ENCODE measurements around the gene RFPL4AL1.
A peak's percentile ranks its signal among the peaks of the same experiment; 100 is the strongest.
"Not testable (repeated sequence)": the region's sequence is repeated elsewhere in the genome, so short reads cannot be mapped to it uniquely, and the experiment has no call there.

The RFPL4AL1 gene

DNA sequence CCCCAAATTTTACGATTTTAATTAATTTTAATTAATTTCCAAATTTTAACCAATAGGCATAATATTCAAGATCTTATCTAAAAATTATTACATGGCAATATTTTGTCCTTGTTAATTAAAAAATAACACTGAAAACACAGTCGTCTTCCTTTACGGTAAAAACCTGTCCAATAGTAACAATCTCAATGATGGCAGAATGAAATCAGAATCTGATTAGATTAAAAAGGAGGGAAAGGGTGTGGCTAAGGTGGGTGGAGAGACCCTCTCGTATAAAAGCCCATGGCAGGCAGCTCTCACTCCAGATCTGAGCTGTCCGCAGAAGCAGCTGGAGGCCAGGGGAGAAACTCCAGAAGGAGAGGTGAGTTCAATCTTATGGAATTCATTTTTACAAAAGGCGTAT lies at the start of gene RFPL4AL1:
TSS of gene RFPL4AL1 (plus strand) at position 301 of the 400 bp plus-strand sequence. CDS start 2,687 bp downstream, outside the sequence.
- DNase-seq = not testable (repeated sequence)

DNA sequence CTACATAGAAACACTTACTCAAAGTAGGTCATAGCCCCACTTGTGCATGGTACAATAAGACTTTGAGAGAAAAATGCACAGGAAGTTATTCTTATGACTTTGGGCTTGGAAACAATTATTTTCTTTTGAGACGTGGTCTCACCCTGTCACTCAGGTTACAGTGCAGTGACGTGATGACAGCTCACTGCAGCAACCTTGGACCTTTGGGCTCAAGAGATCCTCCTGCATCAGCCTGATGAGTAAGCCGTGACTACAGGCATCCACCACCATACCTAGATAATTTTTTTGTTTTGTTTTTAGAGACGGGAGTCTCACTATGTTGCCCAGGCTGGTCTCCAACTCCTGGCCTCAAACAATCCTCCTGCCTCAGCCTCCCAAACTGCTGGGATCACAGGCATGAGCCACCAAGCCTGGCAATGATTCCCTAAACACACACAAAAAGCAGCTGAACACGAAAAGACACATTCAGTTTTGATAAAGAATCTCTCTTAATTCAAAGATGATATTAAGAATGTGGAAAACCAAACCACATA lies 48.6 kb upstream of the RFPL4AL1 start:
- no peak for DNase-seq

DNA sequence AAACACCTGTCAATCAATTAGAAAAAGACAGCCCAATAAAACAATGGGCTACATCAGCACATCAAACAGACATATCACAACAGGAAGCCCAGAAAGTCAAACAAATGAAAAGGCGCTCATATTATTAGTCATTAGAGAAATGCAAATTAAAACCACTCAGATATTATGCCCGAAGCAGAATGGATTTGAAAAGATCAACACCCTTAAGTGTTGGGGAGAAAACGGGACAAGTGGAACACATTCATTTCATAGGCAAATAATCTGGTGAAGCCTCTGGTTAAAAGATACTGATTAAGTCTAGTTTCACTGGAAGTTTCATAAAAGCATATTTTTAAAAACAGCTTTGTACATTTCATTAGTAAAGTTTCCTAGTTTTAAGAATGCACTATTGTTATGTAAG lies 48.1 kb upstream of the RFPL4AL1 start:
- DNase-seq = no peak

DNA sequence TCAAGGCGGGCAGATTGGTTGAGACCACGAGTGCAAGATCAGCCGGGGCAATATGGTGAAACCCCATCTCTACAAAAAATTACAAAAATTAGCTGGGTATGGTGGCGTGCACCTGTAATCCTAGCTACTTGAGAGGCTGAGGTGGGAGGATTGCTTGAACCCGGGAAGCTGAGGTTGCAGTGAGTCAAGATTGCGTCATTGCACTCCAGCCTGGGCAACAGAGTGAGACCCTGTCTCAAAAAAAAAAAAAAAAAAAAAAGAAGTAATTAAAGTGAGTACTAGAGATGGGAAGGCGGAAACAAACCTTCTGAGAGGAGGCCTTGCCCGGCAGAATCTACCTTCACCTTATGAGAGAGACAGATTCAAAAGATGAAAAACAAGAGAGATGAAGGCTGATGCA lies 45.4 kb upstream of the RFPL4AL1 start:
- DNase-seq = no peak

DNA sequence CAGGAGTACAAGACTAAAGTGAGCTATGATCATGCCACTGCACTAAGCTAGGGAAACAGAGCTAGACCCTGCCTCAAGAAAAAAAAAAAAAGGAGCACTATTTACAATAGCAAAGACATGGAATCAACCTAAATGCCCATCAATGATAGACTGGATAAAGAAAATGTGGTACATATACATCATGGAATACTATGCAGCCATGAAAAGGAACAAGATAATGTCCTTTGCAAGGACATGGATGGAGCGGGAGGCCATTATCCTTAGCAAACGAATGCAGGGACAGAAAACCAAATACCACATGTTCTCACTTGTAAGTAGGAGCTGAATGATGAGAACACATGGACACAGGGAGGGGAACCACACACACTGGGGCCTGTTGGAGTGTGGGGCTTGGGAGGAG lies 38.5 kb upstream of the RFPL4AL1 start:
- not testable (repeated sequence) for DNase-seq

DNA sequence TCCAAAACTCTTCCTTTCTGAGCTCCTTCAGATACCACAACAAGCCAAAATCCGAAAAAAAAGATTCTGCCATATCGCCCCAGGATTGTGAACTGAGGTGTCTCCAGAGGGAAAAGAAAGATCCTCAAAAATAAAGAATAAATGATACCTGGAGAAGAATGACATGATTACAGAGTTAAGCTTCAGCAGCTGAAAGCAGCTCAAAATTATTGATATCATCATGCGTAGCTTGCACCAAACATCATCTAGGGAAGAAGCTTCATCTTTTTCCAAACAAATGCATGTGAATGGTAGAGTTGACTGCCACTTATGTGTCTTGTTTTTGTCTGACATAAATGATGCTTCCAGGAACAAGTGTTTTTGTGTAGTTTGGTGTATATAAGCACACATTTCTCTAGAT lies 30.6 kb upstream of the RFPL4AL1 start, which contains the start of gene NLRP9:
TSS of gene NLRP9 (minus strand) at position 101 of the 400 bp plus-strand sequence. CDS start at position 73, 28 bp downstream.
- no peak for DNase-seq

DNA sequence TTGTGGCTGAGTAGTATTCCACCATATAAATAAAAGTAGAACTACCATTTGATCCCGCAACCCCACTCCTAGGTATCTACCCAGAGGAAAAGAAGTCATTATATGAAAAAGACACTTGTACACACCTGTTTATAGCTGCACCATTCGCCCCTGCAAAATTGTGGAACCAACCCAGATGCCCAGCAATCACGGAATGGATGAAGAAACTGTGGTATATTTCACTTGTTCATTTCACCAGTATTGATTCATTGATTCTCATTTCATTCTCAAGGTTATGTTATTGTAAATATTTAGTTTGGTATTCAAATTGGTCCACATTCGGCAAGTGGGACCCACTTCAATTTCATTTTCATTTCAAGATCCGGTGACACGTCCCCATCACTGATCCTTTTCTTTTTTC lies 18.2 kb upstream of the RFPL4AL1 start:
- DNase-seq = no peak

DNA sequence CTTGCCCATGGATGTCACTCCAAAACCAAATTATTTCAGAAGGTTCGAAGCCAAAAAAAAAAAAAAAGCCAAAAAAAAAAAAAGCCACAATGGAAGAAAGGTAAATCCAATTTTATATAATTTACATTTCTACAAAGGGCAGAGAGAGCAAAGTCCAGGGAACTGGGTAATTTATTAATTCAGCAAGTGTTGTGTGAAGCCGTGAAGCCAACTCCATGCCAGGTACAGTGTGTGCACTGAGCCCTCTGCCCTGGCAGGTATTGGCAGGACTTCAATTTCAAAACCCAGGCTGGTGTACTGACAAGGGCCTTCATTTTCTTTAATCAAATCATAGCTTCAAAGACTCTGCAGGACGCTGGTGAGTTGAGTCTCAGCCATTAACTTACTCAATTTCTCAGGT lies 15.5 kb upstream of the RFPL4AL1 start:
- DNase-seq = no peak

DNA sequence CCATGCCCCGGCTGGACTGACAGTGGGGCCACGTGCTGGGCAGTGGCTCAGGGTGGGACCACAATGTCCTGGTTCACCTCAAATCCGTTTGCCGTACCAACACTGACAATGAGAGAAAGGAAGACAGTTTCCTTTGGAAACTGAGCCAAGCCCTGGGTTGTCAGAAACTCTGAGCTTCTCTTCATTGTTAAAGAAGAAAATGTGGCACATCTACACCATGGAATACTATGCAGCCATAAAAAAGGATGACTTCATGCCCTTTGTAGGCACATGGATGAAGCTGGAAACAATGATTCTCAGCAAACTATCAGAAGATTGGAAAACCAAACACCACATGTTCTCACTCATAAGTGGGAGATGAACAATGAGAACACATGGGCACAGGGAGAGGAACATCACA lies 12.1 kb upstream of the RFPL4AL1 start:
- not testable (repeated sequence) for DNase-seq

DNA sequence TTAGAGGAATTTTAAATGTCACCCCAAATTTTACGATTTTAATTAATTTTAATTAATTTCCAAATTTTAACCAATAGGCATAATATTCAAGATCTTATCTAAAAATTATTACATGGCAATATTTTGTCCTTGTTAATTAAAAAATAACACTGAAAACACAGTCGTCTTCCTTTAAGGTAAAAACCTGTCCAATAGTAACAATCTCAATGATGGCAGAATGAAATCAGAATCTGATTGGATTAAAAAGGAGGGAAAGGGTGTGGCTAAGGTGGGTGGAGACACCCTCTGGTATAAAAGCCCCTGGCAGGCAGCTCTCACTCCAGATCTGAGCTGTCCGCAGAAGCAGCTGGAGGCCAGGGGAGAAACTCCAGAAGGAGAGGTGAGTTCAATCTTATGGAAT lies 10.1 kb upstream of the RFPL4AL1 start, which contains the start of gene RFPL4A:
TSS of gene RFPL4A (plus strand) at position 301 of the 400 bp plus-strand sequence. CDS start 2,704 bp downstream, outside the sequence.
- DNase-seq = not testable (repeated sequence)

DNA sequence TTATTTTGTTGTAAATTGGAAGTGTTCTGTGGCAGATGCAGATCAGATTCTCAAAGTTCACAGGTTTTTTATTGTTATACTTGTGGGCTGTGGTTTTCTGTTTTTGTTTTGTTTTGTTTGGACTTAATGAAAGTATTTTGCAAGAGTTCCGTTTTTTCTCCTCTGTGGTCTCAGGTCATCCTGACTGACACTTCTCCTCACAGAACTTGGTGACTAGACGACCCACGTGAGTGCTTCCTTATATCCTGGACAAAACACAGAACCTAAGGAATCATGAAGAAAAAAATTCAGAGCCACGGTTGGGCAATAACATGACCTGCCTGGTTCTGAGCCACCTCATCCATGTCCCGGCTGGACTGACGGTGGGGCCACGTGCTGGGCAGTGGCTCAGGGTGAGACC lies 2.5 kb upstream of the RFPL4AL1 start:
- DNase-seq = peak; percentile 2

DNA sequence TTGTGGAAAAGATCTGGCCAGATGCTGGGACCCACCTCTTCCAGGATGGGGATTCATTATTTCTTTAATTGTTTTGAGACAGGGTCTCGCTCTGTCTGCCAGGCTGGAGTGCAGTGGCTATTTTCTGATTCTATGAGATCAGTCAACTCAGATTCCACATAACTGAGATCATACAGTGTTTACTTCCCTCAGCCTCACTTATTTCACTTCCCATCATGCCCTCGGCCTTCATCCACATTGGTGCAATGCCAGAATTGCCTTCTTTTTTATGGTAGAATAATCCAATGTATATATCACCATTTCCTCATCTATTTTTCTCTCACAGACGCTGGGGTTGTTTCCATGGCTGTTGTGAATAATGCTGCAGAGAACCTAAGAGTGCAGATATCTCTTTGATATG lies 714 bp downstream of the RFPL4AL1 start:
- not testable (repeated sequence) for DNase-seq

DNA sequence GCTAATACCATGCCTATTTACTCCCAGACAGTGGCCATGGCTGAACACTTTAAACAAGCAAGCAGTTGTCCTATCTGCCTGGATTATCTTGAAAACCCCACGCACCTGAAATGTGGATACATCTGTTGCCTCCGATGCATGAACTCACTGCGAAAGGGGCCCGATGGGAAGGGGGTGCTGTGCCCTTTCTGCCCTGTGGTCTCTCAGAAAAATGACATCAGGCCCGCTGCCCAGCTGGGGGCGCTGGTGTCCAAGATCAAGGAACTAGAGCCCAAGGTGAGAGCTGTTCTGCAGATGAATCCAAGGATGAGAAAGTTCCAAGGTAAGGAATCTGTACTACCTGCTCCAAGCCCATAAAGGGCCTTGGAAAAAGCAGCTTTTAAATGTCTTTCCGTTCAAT lies 8.6 kb downstream of the RFPL4AL1 start:
- DNase-seq = no peak

DNA sequence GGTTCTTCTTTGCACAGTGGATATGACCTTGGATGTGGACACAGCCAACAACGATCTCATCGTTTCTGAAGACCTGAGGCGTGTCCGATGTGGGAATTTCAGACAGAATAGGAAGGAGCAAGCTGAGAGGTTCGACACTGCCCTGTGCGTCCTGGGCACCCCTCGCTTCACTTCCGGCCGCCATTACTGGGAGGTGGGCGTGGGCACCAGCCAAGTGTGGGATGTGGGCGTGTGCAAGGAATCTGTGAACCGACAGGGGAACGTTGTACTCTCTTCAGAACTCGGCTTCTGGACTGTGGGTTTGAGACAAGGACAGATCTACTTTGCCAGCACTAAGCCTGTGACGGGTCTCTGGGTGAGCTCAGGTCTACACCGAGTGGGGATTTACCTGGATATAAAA lies 9.4 kb downstream of the RFPL4AL1 start:
- DNase-seq = no peak

DNA sequence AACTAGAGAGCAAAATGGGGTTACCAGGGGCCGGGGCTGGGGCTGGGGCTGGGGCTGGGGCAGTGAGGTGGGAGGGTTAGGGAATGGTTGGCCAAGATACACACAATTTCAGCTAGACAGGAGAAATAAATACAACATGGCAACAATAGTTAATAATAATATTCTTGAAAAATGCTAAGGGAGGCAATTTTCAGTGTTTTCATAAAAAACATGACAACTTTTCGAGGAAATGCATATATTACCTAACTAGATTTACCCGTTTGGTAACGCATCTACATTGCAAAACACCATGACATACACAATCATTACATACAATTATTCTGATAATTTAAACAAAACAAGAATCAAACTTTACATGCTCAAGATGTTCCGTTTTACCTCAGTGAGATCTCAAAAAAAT lies 12.2 kb downstream of the RFPL4AL1 start:
- no peak for DNase-seq

DNA sequence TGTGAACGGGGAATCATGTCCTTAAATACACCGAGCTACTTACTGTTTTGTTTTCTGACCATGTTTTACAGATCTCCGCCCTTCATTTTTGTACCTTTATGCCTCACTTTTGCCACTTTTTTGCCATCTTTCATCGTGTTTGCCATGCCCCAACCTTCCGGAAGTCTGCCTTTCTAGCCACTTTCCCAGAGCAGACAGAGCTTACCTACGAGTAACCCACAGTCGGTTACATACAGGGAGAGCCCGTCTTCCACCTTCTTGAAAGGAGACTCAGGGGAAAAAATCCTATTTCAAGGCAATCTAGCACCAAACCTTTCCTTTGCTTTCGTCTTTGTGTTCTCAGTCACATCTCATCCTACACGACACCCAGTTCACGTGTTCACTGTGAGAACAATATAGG lies 26.1 kb downstream of the RFPL4AL1 start:
- no peak for DNase-seq

DNA sequence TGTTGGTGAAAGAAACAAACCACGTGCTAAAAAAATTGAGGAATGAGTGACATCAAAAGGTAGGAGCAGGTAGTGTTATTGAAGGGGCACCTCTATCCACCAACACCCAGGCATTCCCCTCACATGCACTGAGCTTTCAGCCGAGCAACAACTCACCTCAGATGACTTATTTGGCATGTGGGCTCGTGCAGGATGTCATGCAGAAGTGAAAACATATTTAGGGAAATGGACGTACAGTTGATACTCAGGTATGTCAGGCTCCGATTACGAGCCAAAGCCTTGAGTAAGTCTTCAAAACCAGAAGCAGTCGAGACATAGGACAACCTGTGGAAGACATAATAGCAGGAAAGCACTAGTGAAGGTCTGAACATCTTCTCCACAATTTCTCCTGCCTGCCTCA lies 32.5 kb downstream of the RFPL4AL1 start:
- DNase-seq = no peak

DNA sequence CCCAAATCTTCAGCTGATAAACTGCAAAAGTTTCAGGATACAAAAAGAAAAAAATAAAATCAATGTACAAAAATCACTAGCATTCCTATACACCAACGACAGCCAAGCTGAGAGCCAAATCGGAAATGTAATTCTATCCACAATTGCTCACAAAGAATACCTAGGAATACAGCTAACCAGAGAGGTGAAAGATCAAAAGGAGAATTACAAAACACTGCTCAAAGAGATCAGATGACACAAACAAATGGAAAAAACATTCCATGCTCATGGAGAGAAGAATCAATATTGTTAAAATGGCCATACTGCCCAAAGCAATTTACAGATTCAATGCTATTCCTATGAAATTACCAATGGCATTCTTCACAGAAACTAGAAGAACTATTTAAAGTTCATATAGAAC lies 33.4 kb downstream of the RFPL4AL1 start:
- DNase-seq = no peak

DNA sequence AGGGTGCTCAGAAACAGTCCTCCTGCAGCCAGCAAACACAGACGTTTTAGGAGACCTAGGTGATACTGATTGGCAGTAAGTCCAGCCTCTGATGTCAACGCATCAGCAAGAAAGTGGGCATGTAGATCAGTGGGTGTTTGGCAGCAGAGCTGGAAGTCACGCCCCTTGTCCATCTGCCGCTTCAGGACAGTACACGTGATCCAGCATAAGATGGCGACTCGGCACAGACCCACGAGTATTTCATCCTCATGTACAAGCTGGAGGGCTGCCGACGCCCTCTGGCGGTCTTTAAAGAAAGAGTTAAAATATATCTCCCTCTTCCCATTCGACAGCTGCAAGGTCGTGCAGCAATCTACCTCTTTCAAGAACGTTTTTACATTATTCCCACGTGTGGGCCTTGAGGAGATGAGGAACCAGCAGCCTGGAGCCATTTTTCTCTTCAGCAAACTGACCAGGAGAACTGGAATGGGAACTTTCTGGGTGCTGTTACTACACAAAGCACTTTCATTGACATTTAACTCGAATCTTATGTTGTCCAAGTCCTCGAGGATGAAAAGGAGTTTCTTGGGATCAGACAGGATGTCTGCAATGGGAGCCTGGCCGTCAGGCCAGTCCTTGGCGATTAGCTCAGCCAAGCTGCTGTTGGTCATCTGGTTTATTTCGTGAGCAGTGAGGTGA lies 40.6 kb downstream of the RFPL4AL1 start:
- peak; percentile 66 for DNase-seq

DNA sequence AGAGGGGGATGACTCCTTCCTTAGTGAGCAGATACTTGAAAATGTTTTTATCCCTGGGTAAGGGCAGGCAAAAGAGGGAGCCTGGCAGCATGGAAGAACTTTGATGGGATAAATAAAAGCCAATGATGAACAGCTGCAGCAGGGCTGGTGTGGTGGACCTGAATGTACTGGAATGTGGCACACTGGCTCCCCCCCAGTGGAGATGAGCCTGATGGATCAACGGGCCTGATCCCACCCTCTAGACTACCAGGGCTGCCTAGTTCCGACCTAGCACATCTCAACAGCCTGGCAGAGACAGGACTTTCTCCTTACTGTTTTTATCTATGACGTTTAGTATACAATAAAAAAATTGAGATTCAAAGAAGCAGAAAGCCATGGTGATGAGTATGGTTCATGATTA lies 42.4 kb downstream of the RFPL4AL1 start:
- DNase-seq = no peak

DNA sequence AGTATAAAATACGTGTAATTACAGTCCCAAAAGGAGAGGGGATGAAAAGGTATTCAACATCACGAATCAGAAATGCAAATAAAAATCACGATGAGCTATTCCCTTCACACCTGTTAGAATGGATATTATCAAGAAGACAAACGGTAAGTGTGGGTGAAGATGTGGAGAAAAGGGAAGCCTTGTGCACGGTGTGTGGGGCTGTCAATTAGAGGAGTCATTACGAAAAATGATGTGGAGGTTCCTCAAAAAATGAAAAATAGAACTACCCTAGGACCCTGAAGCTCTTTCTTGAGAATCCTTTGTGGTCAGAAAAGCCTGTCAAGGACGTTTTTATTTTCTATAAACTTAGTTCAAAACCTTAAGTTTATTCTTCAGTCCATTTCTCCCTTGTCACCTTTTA lies 43.5 kb downstream of the RFPL4AL1 start:
- no peak for DNase-seq

DNA sequence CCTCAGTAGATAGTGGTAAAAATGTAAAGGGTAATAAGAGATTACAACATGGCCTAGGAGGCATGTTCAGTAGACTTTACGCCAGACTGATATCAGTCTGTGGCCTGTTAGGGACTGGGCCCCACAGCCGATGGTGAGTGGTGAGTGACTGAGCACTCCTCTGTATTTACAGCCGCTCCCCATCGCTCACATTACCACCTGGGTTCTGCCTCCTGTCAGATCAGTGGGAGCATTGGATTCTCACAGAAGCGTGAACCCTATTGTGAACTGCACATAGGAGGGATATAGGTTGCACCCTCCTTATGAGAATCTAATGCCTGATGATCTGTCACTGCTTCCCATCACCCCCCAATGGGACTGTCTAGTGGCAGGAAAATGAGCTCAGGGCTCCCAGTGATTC lies 45.0 kb downstream of the RFPL4AL1 start:
- no peak for DNase-seq

DNA sequence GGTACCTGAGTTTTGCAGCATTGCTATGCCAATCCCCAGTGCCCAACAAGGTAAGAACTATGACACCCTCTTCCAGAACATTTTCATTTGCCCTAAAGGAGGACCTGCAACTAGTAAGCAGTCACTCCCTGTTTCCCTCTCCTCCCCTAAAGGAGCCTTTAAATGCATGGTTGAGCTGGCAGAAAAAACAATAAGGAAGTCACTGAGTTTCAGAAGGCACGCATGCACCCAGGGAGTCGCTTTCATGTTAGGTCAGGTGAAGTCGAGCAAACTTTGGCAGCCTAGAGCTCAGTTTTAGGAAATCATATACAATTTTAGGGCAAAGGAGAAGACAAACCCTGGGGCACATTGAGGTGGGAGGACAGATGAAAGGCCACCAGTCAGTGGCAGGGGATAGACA lies 51.1 kb downstream of the RFPL4AL1 start:
- DNase-seq = no peak

All from suppressor macrophage treated with lipopolysaccharide for 4 hours (primary cell).